ENCODE results near the gene SPATA4. TPM values are rescaled to one million over a fixed set of nuclear protein-coding genes. Genes with fewer than 3 reads are reported as not detected.

The SPATA4 gene
- total RNA-seq: not detected in 2 replicates

GRCh38 chr4:176195184-176195978 is at the start of gene SPATA4:
Gene SPATA4 (minus strand): TSS chr4:176195585. CDS start chr4:176195562, 23 bp downstream.

Other genes with a start within 250 kb of the SPATA4 start
- gene WDR17, start 129.7 kb downstream of the SPATA4 start, total RNA-seq: under 0.01 and 0.19 TPM in 2 replicates
- gene ASB5, start 73.6 kb upstream of the SPATA4 start, total RNA-seq: not detected in 2 replicates
- 78.5 and 95.4 TPM in 2 replicates for gene SPCS3, start 124.4 kb upstream of the SPATA4 start, total RNA-seq